ENCODE data around the gene PPP2R3C.

- TF ChIP-seq CTCF (conservative IDR thresholded peaks at IDR 0.05; ENCODE audit: low read depth in 2 of 2) (no peak), JUNB (IDR thresholded peaks at IDR 0.05; ENCODE audit: unreplicated experiment) (no peak), POLR2AphosphoS5 (IDR thresholded peaks at IDR 0.05; ENCODE audit: low read depth) (no peak), EZH2 (IDR thresholded peaks at IDR 0.05; ENCODE audit: low read depth, unreplicated experiment) (no peak), REST (IDR thresholded peaks at IDR 0.05; ENCODE audit: unreplicated experiment) (no peak), CREB1 (CRISPR knock-in tag; IDR thresholded peaks at IDR 0.05; ENCODE audit: low read depth) (no peak), ZNF331 (CRISPR knock-in tag; IDR thresholded peaks at IDR 0.05; ENCODE audit: low read depth) (no peak), EZH2phosphoT487 (IDR thresholded peaks at IDR 0.05; ENCODE audit: unreplicated experiment) (no peak), STAT1 (IDR thresholded peaks at IDR 0.05; ENCODE audit: unreplicated experiment) (no peak), ETS1 (IDR thresholded peaks at IDR 0.05) (no peak), ZNF462 (CRISPR knock-in tag; IDR thresholded peaks at IDR 0.05) (no peak), ZNF114 (CRISPR knock-in tag; IDR thresholded peaks at IDR 0.05) (no peak)
Observed at GRCh38 chr14:35083530-35084150, 38.1 kb downstream of the PPP2R3C start.
